IMR-90 (cell line): ENCODE measurements around the gene TXNDC12. TPM values are rescaled to one million over a fixed set of nuclear protein-coding genes. Genes with fewer than 3 reads are reported as not detected.

Experiments
- ATAC-seq: fragments of 200-7000 bp; cut with Tn5 transposase; 2 replicates; pipeline ENCODE4 v1.9.1; 2020; ENCODE audit warnings: low read depth, mild to moderate bottlenecking, moderate library complexity
- BruUV-seq: library from RNA; stranded (reverse); fragments of 400-500 nt; replicated peaks from 2 replicates; lab custom pipeline; 2021; lab: Mats Ljungman, UMichigan
- CTCF ChIA-PET: fragments of 300-600 bp; formaldehyde crosslinking; extraction: SDS; loops from one replicate; lab custom pipeline; 2021; ENCODE audit warnings: antibody characterized with exemption; lab: Yijun Ruan, JAX
- POLR2A ChIA-PET: fragments of 300-600 bp; sonication (Branson Sonifier 250); formaldehyde crosslinking; loops from one replicate; lab custom pipeline; 2022; ENCODE audit warnings: antibody characterized with exemption; ENCODE audit not compliant: unreplicated experiment; lab: Charles Lee
- DNase-seq: peaks from one replicate; pipeline ENCODE4 v3.0.0; 2013
- H2AFZ ChIP-seq: replicated peaks from 2 replicates; pipeline ENCODE3; 2013; ENCODE audit warnings: low read length, mild to moderate bottlenecking; ENCODE audit not compliant: poor library complexity
- H2AK5ac ChIP-seq: 2 replicates; pipeline ENCODE4 v1.6.1; 2013; ENCODE audit warnings: low read depth, low read length, inconsistent platforms
- H2AK9ac ChIP-seq: replicated peaks from 2 replicates; pipeline ENCODE3; 2013; ENCODE audit warnings: mild to moderate bottlenecking, low read depth, low read length, moderate library complexity; ENCODE audit not compliant: poor library complexity
- H2BK120ac ChIP-seq: 2 replicates; pipeline ENCODE4 v1.6.1; 2013; ENCODE audit warnings: low read depth, low read length, inconsistent platforms
- H2BK15ac ChIP-seq: 3 replicates; pipeline ENCODE4 v1.6.1; 2013; ENCODE audit warnings: low read depth, low read length, inconsistent platforms
- H2BK20ac ChIP-seq: 2 replicates; pipeline ENCODE4 v1.6.1; 2013; ENCODE audit warnings: low read depth, mild to moderate bottlenecking, inconsistent platforms, low read length, moderate library complexity
- H2BK5ac ChIP-seq: 2 replicates; pipeline ENCODE4 v1.6.1; 2013; ENCODE audit warnings: mild to moderate bottlenecking, low read depth, low read length, inconsistent platforms; ENCODE audit not compliant: poor library complexity, severe bottlenecking
- H3K14ac ChIP-seq: replicated peaks from 2 replicates; pipeline ENCODE4 v1.6.1; 2013; ENCODE audit warnings: low read depth, low read length, inconsistent platforms
- H3K18ac ChIP-seq: 2 replicates; pipeline ENCODE4 v1.6.1; 2013; ENCODE audit warnings: low read depth, low read length, control low read depth
- H3K23ac ChIP-seq: 2 replicates; pipeline ENCODE4 v1.6.1; 2013; ENCODE audit warnings: low read depth, low read length, inconsistent platforms
- H3K27ac ChIP-seq: 2 replicates; pipeline ENCODE4 v1.5.1; 2013; ENCODE audit warnings: mild to moderate bottlenecking, control low read depth, low read length; ENCODE audit not compliant: insufficient read depth
- H3K27me3 ChIP-seq: 2 replicates; pipeline ENCODE4 v1.6.1; 2013; ENCODE audit warnings: low read length; ENCODE audit not compliant: control insufficient read depth, insufficient read depth
- H3K36me3 ChIP-seq: 2 replicates; pipeline ENCODE4 v1.6.1; 2013; ENCODE audit warnings: low read length, mixed read lengths; ENCODE audit not compliant: control insufficient read depth, insufficient read depth
- H3K4ac ChIP-seq: 2 replicates; pipeline ENCODE4 v1.6.1; 2013; ENCODE audit warnings: low read depth, low read length, inconsistent platforms
- H3K4me1 ChIP-seq: 2 replicates; pipeline ENCODE4 v1.6.1; 2013; ENCODE audit warnings: low read length, mixed read lengths; ENCODE audit not compliant: control insufficient read depth, insufficient read depth
- H3K4me2 ChIP-seq: 2 replicates; pipeline ENCODE4 v1.6.1; 2013; ENCODE audit warnings: low read depth, mild to moderate bottlenecking, control low read depth, low read length, moderate library complexity
- H3K4me3 ChIP-seq: 2 replicates; pipeline ENCODE4 v1.5.1; 2013; ENCODE audit warnings: low read depth, mild to moderate bottlenecking, control low read depth, low read length, moderate library complexity; ENCODE audit not compliant: insufficient read depth
- H3K56ac ChIP-seq: 2 replicates; pipeline ENCODE4 v1.6.1; 2013; ENCODE audit warnings: low read length, inconsistent platforms; ENCODE audit not compliant: insufficient read depth; ENCODE audit errors: extremely low read depth
- H3K79me1 ChIP-seq, 2 experiments: 2 replicates each; pipeline ENCODE4 v1.6.1; 2013; ENCODE audit warnings: low read length in 2 of 2, inconsistent platforms in 1 of 2, low read depth in 1 of 2
- H3K9ac ChIP-seq: 2 replicates; pipeline ENCODE4 v1.6.1; 2013; ENCODE audit warnings: low read depth, low read length, control low read depth
- H3K9me1 ChIP-seq: 2 replicates; pipeline ENCODE4 v1.6.1; 2013; ENCODE audit warnings: low read length, inconsistent platforms; ENCODE audit not compliant: insufficient read depth
- H3K9me3 ChIP-seq: 2 replicates; pipeline ENCODE4 v1.6.1; 2013; ENCODE audit warnings: low read length; ENCODE audit not compliant: control insufficient read depth, insufficient read depth
- H4K20me1 ChIP-seq: 2 replicates; pipeline ENCODE4 v1.6.1; 2013; ENCODE audit warnings: low read length, inconsistent platforms; ENCODE audit not compliant: insufficient read depth
- H4K5ac ChIP-seq: 2 replicates; pipeline ENCODE4 v1.6.1; 2013; ENCODE audit warnings: mild to moderate bottlenecking, low read depth, low read length, control low read depth
- H4K8ac ChIP-seq, 2 experiments: 2 replicates each; pipeline ENCODE4 v1.6.1; 2013; ENCODE audit warnings: low read depth in 2 of 2, low read length in 2 of 2, control low read depth in 1 of 2, inconsistent platforms in 1 of 2
- H4K91ac ChIP-seq: 2 replicates; pipeline ENCODE4 v1.6.1; 2013; ENCODE audit warnings: low read depth, low read length, inconsistent platforms; ENCODE audit not compliant: insufficient read depth
- FOS ChIP-seq: fragments of 150-350 bp; IDR thresholded peaks from 2 replicates; pipeline ENCODE4 v1.6.1; 2016; ENCODE audit warnings: low read depth, low read length
- MXI1 ChIP-seq: IDR thresholded peaks from 2 replicates; pipeline ENCODE4 v1.6.1; 2012; ENCODE audit warnings: low read depth, mild to moderate bottlenecking, low read length, moderate library complexity, borderline replicate concordance
- RAD21 ChIP-seq: IDR thresholded peaks from 2 replicates; pipeline ENCODE4 v1.6.1; 2012; ENCODE audit warnings: low read length, improper control_type of control experiment
- RCOR1 ChIP-seq: IDR thresholded peaks from 2 replicates; pipeline ENCODE4 v1.6.1; 2012; ENCODE audit warnings: mild to moderate bottlenecking, low read length, improper control_type of control experiment; ENCODE audit not compliant: insufficient replicate concordance
- WGBS, 2 experiments: methylation state at CpG; one replicate each; pipeline versions ENCODE4 v1.1.5 to v1.1.7; 2013; ENCODE audit warnings: missing lambda C conversion rate in 2 of 2; ENCODE audit not compliant: insufficient read length in 1 of 2; ENCODE audit errors: extremely low coverage in 2 of 2; 5-methylcytosine and 5-hydroxymethylcytosine counted together
- dilution Hi-C: fragments of 300-500 bp; cut with HindIII; formaldehyde crosslinking; loops from one replicate; pipeline ENCODE4 v1.14.3; 2018; ENCODE audit warnings: low sequenced_read_pairs; ENCODE audit not compliant: unreplicated experiment
- in situ Hi-C: fragments of 300-500 bp; cut with MboI; formaldehyde crosslinking; loops from 3 replicates; pipeline ENCODE4 v1.14.3; 2019; ENCODE audit warnings: low sequenced_read_pairs, inconsistent platforms, mixed read lengths
- intact Hi-C: fragments of 100-400 bp; cut with micrococcal nuclease; formaldehyde crosslinking; loops from 2 replicates; pipeline ENCODE4 v1.10.0; 2022
- polyA plus RNA-seq, 3 experiments: library from polyadenylated mRNA; depleted of rRNA; stranded (reverse); fragments of >200 nt; gene quantifications; 2 replicates each; pipeline ENCODE4 v1.2.3, GENCODE V29; 2012; ENCODE audit warnings: low replicate concordance in 1 of 3
- total RNA-seq: library from RNA; depleted of rRNA; stranded (reverse); fragments of >200 nt; gene quantifications from 2 replicates; pipeline ENCODE4 v1.2.3, GENCODE V29; 2012

The TXNDC12 gene
- total and polyA plus RNA-seq, 2 of the 4 experiments (the other 2 are of a cell fraction): 24.4 to 29.9 TPM

DNA sequence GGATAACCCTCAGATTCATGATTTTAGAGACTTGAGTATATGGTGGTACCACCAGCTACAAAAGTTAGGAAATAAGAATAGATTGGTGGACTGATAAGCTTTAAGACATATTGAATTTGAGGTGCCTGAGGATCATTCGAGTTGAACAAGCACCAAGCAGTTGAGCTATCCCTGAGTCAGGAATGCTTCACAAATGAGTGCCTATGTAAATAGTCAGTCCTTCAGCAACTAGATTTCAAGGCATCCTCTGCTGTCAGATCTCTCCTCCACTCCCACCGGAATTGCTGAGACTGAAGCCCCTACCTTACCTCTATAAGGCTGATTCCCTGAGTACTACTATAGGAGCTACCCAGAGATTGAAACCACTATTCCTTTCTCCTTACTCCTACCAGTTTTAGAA, 8.2 kb upstream of the TXNDC12 start:
- Histone ChIP-seq H3K9ac (no peak overlapping the region), H4K91ac (no peak overlapping the region), H2BK120ac (no peak overlapping the region), H3K27ac (no peak overlapping the region), H3K79me1 (peaks cover 33 to 52% of the 10 kb centered on the region in 2 experiments), H3K4ac (no peak overlapping the region), H2AK9ac (no peak overlapping the region), H2BK15ac (no peak overlapping the region), H2AFZ (no peak overlapping the region), H4K8ac (no peak overlapping the region), H3K9me1 (no peaks in the 10 kb centered on the region), H3K4me1 (0 out of 2 replicates have a peak, but pooled peaks cover 3% of the 10 kb centered on the region), H3K9me3 (no peaks in the 10 kb centered on the region), H3K14ac (no peak overlapping the region), H3K27me3 (no peaks in the 10 kb centered on the region), H3K36me3 (peaks cover 50% of the 10 kb centered on the region), H2BK5ac (no peak overlapping the region), H3K18ac (no peak overlapping the region), H3K56ac (no peak overlapping the region), H2BK20ac (no peak overlapping the region), H2AK5ac (no peak overlapping the region), H3K4me2 (no peak overlapping the region), H3K23ac (no peak overlapping the region), H4K5ac (no peak overlapping the region), H4K20me1 (peaks cover 17% of the 10 kb centered on the region; the same call in 1 of the 2 replicates), H3K4me3 (no peak overlapping the region)
- in situ Hi-C loops (no loop called here), dilution Hi-C loops (no loop called here), intact Hi-C loops (no loop called here)
- 100% methylated on average over 1 of the region's 2 CpGs; no CpG with 5 or more reads in 1 of the 2 experiments for whole genome bisulfite sequencing, 2 experiments
- DNase-seq: no peak
- no peak for TF ChIP-seq RAD21
- no peak for TF ChIP-seq FOS
- TF ChIP-seq RCOR1: no peak
- no peak for TF ChIP-seq MXI1
- CTCF ChIA-PET: no interaction called here
- POLR2A ChIA-PET: interaction anchor here (0.6 kb wide), 1 partner anchor 219 kb away, joined by 4 read pairs; no protein-coding TSS in a partner anchor
- ATAC-seq: no peak
- no TSS peak for BruUV-seq
